Hepatocyte (in vitro differentiated cells): ENCODE data around the gene CDH12. TPM values are rescaled to one million over a fixed set of nuclear protein-coding genes. Genes with fewer than 3 reads are reported as not detected.

ENCODE experiments used
- DNase-seq: peaks from one replicate; pipeline ENCODE4 v3.0.0-alpha.2; 2016; ENCODE audit warnings: low spot score
- H2AFZ ChIP-seq: fragments of 200-600 bp; sonication (generic); 2 replicates; pipeline ENCODE4 v1.6.0; 2016; ENCODE audit warnings: antibody characterized with exemption, mild to moderate bottlenecking
- H3K27ac ChIP-seq: fragments of 200-600 bp; sonication (generic); 2 replicates; pipeline ENCODE4 v1.5.1; 2016; ENCODE audit warnings: mild to moderate bottlenecking
- H3K27me3 ChIP-seq: fragments of 200-600 bp; sonication (generic); 2 replicates; pipeline ENCODE4 v1.6.1; 2016
- H3K36me3 ChIP-seq: fragments of 200-600 bp; sonication (generic); replicated peaks from 2 replicates; pipeline ENCODE4 v1.5.1; 2016; ENCODE audit warnings: low read depth; ENCODE audit not compliant: insufficient read depth
- H3K4me1 ChIP-seq: fragments of 200-600 bp; sonication (generic); 2 replicates; pipeline ENCODE4 v1.5.1; 2016; ENCODE audit warnings: mild to moderate bottlenecking, moderate library complexity; ENCODE audit not compliant: insufficient read depth
- H3K4me2 ChIP-seq: fragments of 200-600 bp; sonication (generic); 2 replicates; pipeline ENCODE4 v1.6.0; 2016
- H3K4me3 ChIP-seq: fragments of 200-600 bp; sonication (generic); 2 replicates; pipeline ENCODE4 v1.5.1; 2016; ENCODE audit warnings: mild to moderate bottlenecking
- H3K79me2 ChIP-seq: fragments of 200-600 bp; sonication (generic); 2 replicates; pipeline ENCODE4 v1.6.0; 2017; ENCODE audit warnings: mild to moderate bottlenecking
- H3K9me2 ChIP-seq: fragments of 200-600 bp; sonication (generic); replicated peaks from 2 replicates; pipeline ENCODE4 v1.6.0; 2017; ENCODE audit warnings: mild to moderate bottlenecking; ENCODE audit not compliant: insufficient read depth
- H3K9me3 ChIP-seq: fragments of 200-600 bp; sonication (generic); 2 replicates; pipeline ENCODE4 v1.5.1; 2016; ENCODE audit warnings: low read depth, mild to moderate bottlenecking
- H4K20me1 ChIP-seq: fragments of 200-600 bp; sonication (generic); 2 replicates; pipeline ENCODE4 v1.6.0; 2016; ENCODE audit warnings: mild to moderate bottlenecking; ENCODE audit not compliant: insufficient read depth, poor library complexity, severe bottlenecking
- CTCF ChIP-seq: fragments of 200-600 bp; sonication (generic); IDR thresholded peaks from 2 replicates; pipeline ENCODE4 v1.5.1; 2016; ENCODE audit warnings: antibody characterized with exemption, mild to moderate bottlenecking; ENCODE audit not compliant: poor library complexity
- EZH2 ChIP-seq: fragments of 200-600 bp; sonication (generic); IDR thresholded peaks from 2 replicates; pipeline ENCODE4 v1.6.1; 2016; ENCODE audit warnings: antibody characterized with exemption, mild to moderate bottlenecking, borderline replicate concordance
- EZH2phosphoT487 ChIP-seq: fragments of 200-600 bp; sonication (generic); IDR thresholded peaks from one replicate; pipeline ENCODE4 v1.6.1; 2018; ENCODE audit warnings: antibody characterized with exemption, mild to moderate bottlenecking, low read depth, moderate library complexity; ENCODE audit not compliant: unreplicated experiment, severe bottlenecking
- WGBS: methylation state at CpG from one replicate; pipeline ENCODE4 v1.1.6; 2016; ENCODE audit warnings: low lambda C conversion rate; ENCODE audit errors: missing lambda C conversion rate; 5-methylcytosine and 5-hydroxymethylcytosine counted together
- polyA plus RNA-seq: library from polyadenylated mRNA; unstranded; fragments of >200 nt; fragmentation: Nextera tagmentation; extraction: Ambion mirVana; gene quantifications from 2 replicates; pipeline ENCODE4 v1.2.1, GENCODE V29; 2016
- total RNA-seq: library from RNA; depleted of rRNA; stranded (reverse); fragments of >200 nt; gene quantifications from 2 replicates; pipeline ENCODE4 v1.2.3, GENCODE V29; 2014

The CDH12 gene
- total and polyA plus RNA-seq, 2 experiments from 2014 or later: 15.4 to 44.5 TPM

GRCh38 chr5:22554475-22554874, 298.7 kb downstream of the CDH12 start:
- Histone ChIP-seq H3K36me3 (no peaks in the 10 kb centered on the region), H3K4me1 (no peaks in the 10 kb centered on the region), H3K27me3 (no peaks in the 10 kb centered on the region), H2AFZ (no peak overlapping the region), H4K20me1 (no peaks in the 10 kb centered on the region), H3K9me3 (no peaks in the 10 kb centered on the region), H3K27ac (no peak overlapping the region), H3K4me2 (no peak overlapping the region), H3K4me3 (no peak overlapping the region), H3K79me2 (no peaks in the 10 kb centered on the region), H3K9me2 (no peaks in the 10 kb centered on the region)
- TF ChIP-seq EZH2phosphoT487 (no peak), CTCF (no peak), EZH2 (no peak)
- DNase-seq: no peak

GRCh38 chr5:22549876-22550671, 303.1 kb downstream of the CDH12 start:
- no peak overlapping the region for H2AFZ ChIP-seq
- no peaks in the 10 kb centered on the region for H3K4me1 ChIP-seq
- H3K79me2 ChIP-seq: no peaks in the 10 kb centered on the region
- no peaks in the 10 kb centered on the region for H3K36me3 ChIP-seq
- DNase-seq: no peak
- no peaks in the 10 kb centered on the region for H4K20me1 ChIP-seq
- no peak overlapping the region for H3K27ac ChIP-seq
- no peaks in the 10 kb centered on the region for H3K9me3 ChIP-seq
- H3K4me2 ChIP-seq: no peak overlapping the region
- WGBS: 87% methylated on average over 4 of the region's 4 CpGs
- H3K4me3 ChIP-seq: no peak overlapping the region
- H3K27me3 ChIP-seq: no peaks in the 10 kb centered on the region
- no peak for TF ChIP-seq CTCF
- TF ChIP-seq EZH2phosphoT487: no peak
- no peak for TF ChIP-seq EZH2
- H3K9me2 ChIP-seq: no peaks in the 10 kb centered on the region

- Histone ChIP-seq H3K4me1 (no peaks in the 10 kb centered on the region), H3K4me2 (no peak overlapping the region), H3K79me2 (no peaks in the 10 kb centered on the region), H3K36me3 (no peaks in the 10 kb centered on the region), H4K20me1 (no peaks in the 10 kb centered on the region), H3K9me3 (no peaks in the 10 kb centered on the region), H3K27me3 (no peaks in the 10 kb centered on the region), H3K9me2 (no peaks in the 10 kb centered on the region), H3K27ac (no peak overlapping the region), H3K4me3 (no peak overlapping the region), H2AFZ (no peak overlapping the region)
- 84% methylated on average over 1 of the region's 1 CpG for WGBS
- TF ChIP-seq EZH2phosphoT487 (no peak), CTCF (no peak), EZH2 (no peak)
- DNase-seq: no peak
Measured at GRCh38 chr5:22542340-22542739, 310.8 kb downstream of the CDH12 start.
